Calu3 (cell line): ENCODE data around the gene SOS1. TPM values are rescaled to one million over a fixed set of nuclear protein-coding genes. Genes with fewer than 3 reads are reported as not detected.

Experiments used
- BruUV-seq: library from RNA; stranded (reverse); fragments of 400-500 nt; replicated peaks from 2 replicates; lab custom pipeline; 2021; lab: Mats Ljungman, UMichigan
- CTCF ChIA-PET: fragments of 300-600 bp; sonication (Branson Sonifier 250); formaldehyde crosslinking; loops from one replicate; lab custom pipeline; 2022; ENCODE audit warnings: antibody characterized with exemption; lab: Charles Lee
- DNase-seq: peaks from one replicate; pipeline ENCODE4 v3.0.0; 2022
- H3K27ac Mint-ChIP-seq: one replicate; pipeline ENCODE4 v1.8.0; 2022; ENCODE audit warnings: mixed read lengths; ENCODE audit not compliant: unreplicated experiment
- H3K27me3 Mint-ChIP-seq: one replicate; pipeline ENCODE4 v1.8.0; 2022; ENCODE audit warnings: mixed read lengths; ENCODE audit not compliant: unreplicated experiment
- H3K36me3 Mint-ChIP-seq: one replicate; pipeline ENCODE4 v1.8.0; 2022; ENCODE audit warnings: mild to moderate bottlenecking, moderate library complexity, mixed read lengths; ENCODE audit not compliant: insufficient read depth, unreplicated experiment
- H3K4me1 Mint-ChIP-seq: one replicate; pipeline ENCODE4 v1.8.0; 2022; ENCODE audit warnings: mild to moderate bottlenecking, low read depth, mixed read lengths; ENCODE audit not compliant: unreplicated experiment
- H3K4me3 Mint-ChIP-seq: one replicate; pipeline ENCODE4 v1.8.0; 2022; ENCODE audit warnings: mild to moderate bottlenecking, low read depth, moderate library complexity, mixed read lengths; ENCODE audit not compliant: unreplicated experiment
- H3K9me3 Mint-ChIP-seq: one replicate; pipeline ENCODE4 v1.8.0; 2022; ENCODE audit warnings: low read depth, mixed read lengths; ENCODE audit not compliant: unreplicated experiment
- CTCF ChIP-seq: fragments of 200-600 bp; IDR thresholded peaks from one replicate; pipeline ENCODE4 v1.8.0; 2022; ENCODE audit warnings: antibody characterized with exemption; ENCODE audit not compliant: unreplicated experiment
- intact Hi-C: fragments of 100-400 bp; cut with micrococcal nuclease; formaldehyde crosslinking; loops from one replicate; pipeline ENCODE4 v1.10.0; 2022; ENCODE audit not compliant: unreplicated experiment
- total RNA-seq: library from RNA; stranded (reverse); gene quantifications from 2 replicates; pipeline ENCODE4 v1.2.3, GENCODE V29; 2022

Gene SOS1
- total RNA-seq, 1 experiment from 2014 or later, result 40.0 TPM

- Mint-ChIP-seq H3K4me1 (no peaks in the 10 kb centered on the region), H3K4me3 (no peak overlapping the region), H3K27me3 (no peaks in the 10 kb centered on the region), H3K9me3 (no peaks in the 10 kb centered on the region), H3K27ac (no peak overlapping the region), H3K36me3 (no peaks in the 10 kb centered on the region)
- TF ChIP-seq CTCF, result no peak
- CTCF ChIA-PET, result no interaction called here
- no TSS peak for BruUV-seq
- DNase-seq, result no peak
- intact Hi-C loops, result no loop called here
These were observed 32.5 kb upstream of the SOS1 start for GRCh38 chr2:39153312-39153711.

- H3K4me3 Mint-ChIP-seq, result no peak overlapping the region
- H3K9me3 Mint-ChIP-seq, result no peaks in the 10 kb centered on the region
- no TSS peak for BruUV-seq
- no peaks in the 10 kb centered on the region for H3K36me3 Mint-ChIP-seq
- intact Hi-C loops, result no loop called here
- H3K27ac Mint-ChIP-seq, result no peak overlapping the region
- no peak for DNase-seq
- CTCF ChIA-PET, result no interaction called here
- H3K4me1 Mint-ChIP-seq, result no peaks in the 10 kb centered on the region
- no peak for TF ChIP-seq CTCF
- no peaks in the 10 kb centered on the region for H3K27me3 Mint-ChIP-seq
These were observed 31.7 kb upstream of the SOS1 start for GRCh38 chr2:39152504-39152903.

- Mint-ChIP-seq H3K4me1 (no peaks in the 10 kb centered on the region), H3K36me3 (no peaks in the 10 kb centered on the region), H3K27ac (no peak overlapping the region), H3K27me3 (no peaks in the 10 kb centered on the region), H3K9me3 (no peaks in the 10 kb centered on the region), H3K4me3 (no peak overlapping the region)
- BruUV-seq, result no TSS peak
- CTCF ChIA-PET, result no interaction called here
- TF ChIP-seq CTCF, result no peak
- intact Hi-C loops, result no loop called here
- no peak for DNase-seq
These were observed 30.1 kb upstream of the SOS1 start for GRCh38 chr2:39150890-39151497.

- H3K36me3 Mint-ChIP-seq, result no peaks in the 10 kb centered on the region
- CTCF ChIA-PET, result no interaction called here
- intact Hi-C loops, result no loop called here
- no peaks in the 10 kb centered on the region for H3K4me1 Mint-ChIP-seq
- H3K27ac Mint-ChIP-seq, result no peak overlapping the region
- no peak for DNase-seq
- H3K9me3 Mint-ChIP-seq, result no peaks in the 10 kb centered on the region
- H3K4me3 Mint-ChIP-seq, result no peak overlapping the region
- H3K27me3 Mint-ChIP-seq, result no peaks in the 10 kb centered on the region
- BruUV-seq, result no TSS peak
- no peak for TF ChIP-seq CTCF
These were observed 29.3 kb upstream of the SOS1 start for GRCh38 chr2:39150102-39150562.
